OCI-LY7 (cell line): Measurements from ENCODE around the gene PCBP3. TPM values are rescaled to one million over a fixed set of nuclear protein-coding genes. Genes with fewer than 3 reads are reported as not detected.

ENCODE experiments used
- BruUV-seq: library from RNA; stranded (reverse); fragments of 400-500 nt; replicated peaks from 2 replicates; lab custom pipeline; 2021; lab: Mats Ljungman, UMichigan
- CTCF ChIA-PET: fragments of 300-600 bp; sonication (Branson Sonifier 250); formaldehyde crosslinking; loops from one replicate; lab custom pipeline; 2022; ENCODE audit warnings: antibody characterized with exemption; ENCODE audit not compliant: unreplicated experiment; lab: Charles Lee
- POLR2A ChIA-PET: fragments of 300-600 bp; sonication (Branson Sonifier 250); formaldehyde crosslinking; loops from one replicate; lab custom pipeline; 2022; ENCODE audit warnings: antibody characterized with exemption; lab: Charles Lee
- DNase-seq: peaks from one replicate; pipeline ENCODE4 v3.0.0-alpha.2; 2015; ENCODE audit warnings: low spot score
- H2AFZ ChIP-seq: fragments of 200-600 bp; sonication (generic), shearing (Covaris generic); 2 replicates; pipeline ENCODE4 v1.6.1; 2014; ENCODE audit warnings: mild to moderate bottlenecking, antibody characterized with exemption, low read length, moderate library complexity
- H3K27ac ChIP-seq: fragments of 200-600 bp; sonication (generic); 2 replicates; pipeline ENCODE4 v1.5.1; 2014; ENCODE audit warnings: mixed run types, low read depth, mild to moderate bottlenecking, moderate library complexity, low read length, inconsistent platforms; ENCODE audit not compliant: poor library complexity, severe bottlenecking
- H3K36me3 ChIP-seq: fragments of 200-600 bp; sonication (generic); 2 replicates; pipeline ENCODE4 v1.6.1; 2014; ENCODE audit warnings: mild to moderate bottlenecking, antibody characterized with exemption, low read length, moderate library complexity, mixed read lengths; ENCODE audit not compliant: insufficient read depth
- H3K4me1 ChIP-seq: fragments of 200-600 bp; sonication (generic); 2 replicates; pipeline ENCODE4 v1.5.1; 2014; ENCODE audit warnings: mild to moderate bottlenecking, low read length; ENCODE audit not compliant: insufficient read depth, poor library complexity, severe bottlenecking
- H3K4me2 ChIP-seq: fragments of 200-600 bp; sonication (generic); 2 replicates; pipeline ENCODE4 v1.6.1; 2014; ENCODE audit warnings: mild to moderate bottlenecking, low read length
- H3K4me3 ChIP-seq: fragments of 200-600 bp; sonication (generic); 2 replicates; pipeline ENCODE4 v1.5.1; 2014; ENCODE audit warnings: mild to moderate bottlenecking, low read depth, low read length; ENCODE audit not compliant: poor library complexity, severe bottlenecking
- H3K79me2 ChIP-seq: fragments of 200-600 bp; sonication (generic); 2 replicates; pipeline ENCODE4 v1.6.1; 2016; ENCODE audit warnings: low read depth, mild to moderate bottlenecking, low read length, moderate library complexity, mixed read lengths; ENCODE audit not compliant: insufficient read depth
- H3K9me2 ChIP-seq: fragments of 200-600 bp; sonication (generic); 2 replicates; pipeline ENCODE4 v1.6.1; 2016; ENCODE audit warnings: mild to moderate bottlenecking, low read length, mixed read lengths; ENCODE audit not compliant: insufficient read depth
- H3K9me3 ChIP-seq: fragments of 200-600 bp; sonication (generic); 2 replicates; pipeline ENCODE4 v1.6.1; 2014; ENCODE audit warnings: mild to moderate bottlenecking, mixed run types, low read length, mixed read lengths
- H4K20me1 ChIP-seq: fragments of 200-600 bp; sonication (generic); 2 replicates; pipeline ENCODE4 v1.6.1; 2014; ENCODE audit warnings: mild to moderate bottlenecking, antibody characterized with exemption, low read length, moderate library complexity, mixed read lengths; ENCODE audit not compliant: insufficient read depth
- EZH2phosphoT487 ChIP-seq: fragments of 200-600 bp; sonication (generic); IDR thresholded peaks from 2 replicates; pipeline ENCODE4 v1.6.1; 2018; ENCODE audit warnings: low read depth, borderline replicate concordance, mild to moderate bottlenecking, mixed run types, antibody characterized with exemption, low read length, moderate library complexity, mixed read lengths
- intact Hi-C: fragments of 100-400 bp; cut with micrococcal nuclease; formaldehyde crosslinking; loops from one replicate; pipeline ENCODE4 v1.10.0; 2022; ENCODE audit not compliant: unreplicated experiment
- total RNA-seq, 2 experiments: library from RNA; depleted of rRNA in 1 of 2; stranded (reverse); fragments of >200 nt in 1 of 2; shearing (Covaris generic) in 1 of 2; gene quantifications; 2 replicates each; pipeline ENCODE4 v1.2.3, GENCODE V29; 2014 to 2022
- TF ChIP-seq, protein P1 (sequence below): fragments of 200-600 bp; sonication (generic); conservative IDR thresholded peaks from 2 replicates; pipeline ENCODE4 v1.5.1; 2014; ENCODE audit warnings: mild to moderate bottlenecking, antibody characterized with exemption, low read length, moderate library complexity, mixed read lengths

PCBP3 gene
- total RNA-seq, 2 experiments from 2014 or later = 0.61 TPM; not detected in 1

DNA sequence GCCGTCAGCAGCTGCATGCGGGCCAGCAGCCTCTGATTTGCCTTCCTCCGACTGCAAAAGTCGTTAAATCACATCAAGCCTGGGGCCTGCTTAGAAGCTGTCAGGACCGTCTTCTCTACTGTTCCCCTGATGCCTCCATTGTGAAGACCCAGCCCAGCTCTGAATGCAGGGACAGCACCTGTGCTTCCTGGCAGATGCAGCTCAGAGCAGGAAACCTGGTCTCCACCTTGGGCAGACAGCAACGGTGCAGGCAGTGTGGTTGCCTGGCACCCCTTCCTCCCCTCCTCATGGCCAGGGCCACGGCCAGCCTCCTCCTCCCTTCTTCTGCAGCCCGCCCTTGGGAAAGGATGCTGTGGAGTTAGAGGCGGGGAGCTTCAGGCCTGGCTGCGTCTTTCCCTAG lies 245.7 kb downstream of the PCBP3 start:
- no peaks in the 10 kb centered on the region for H3K79me2 ChIP-seq
- no peak overlapping the region for H3K4me3 ChIP-seq
- intact Hi-C loops = no loop called here
- H3K36me3 ChIP-seq = no peaks in the 10 kb centered on the region
- no peak overlapping the region for H3K4me2 ChIP-seq
- BruUV-seq = no TSS peak
- no peak overlapping the region for H3K27ac ChIP-seq
- ChIA-PET POLR2A (interaction anchor here (0.6 kb wide), 1 partner anchor 572 kb away, joined by 4 read pairs; no protein-coding TSS in a partner anchor), CTCF (interaction anchor here (0.6 to 0.7 kb wide), 3 partner anchors 181 to 1153 kb away, joined by 3 to 5 read pairs (median 4); no protein-coding TSS in a partner anchor)
- no peak overlapping the region for H2AFZ ChIP-seq
- no peaks in the 10 kb centered on the region for H3K9me3 ChIP-seq
- no peaks in the 10 kb centered on the region for H3K9me2 ChIP-seq
- DNase-seq = no peak
- H3K4me1 ChIP-seq = no peaks in the 10 kb centered on the region
- TF ChIP-seq EZH2phosphoT487 = no peak
- TF ChIP-seq, protein P1, sequence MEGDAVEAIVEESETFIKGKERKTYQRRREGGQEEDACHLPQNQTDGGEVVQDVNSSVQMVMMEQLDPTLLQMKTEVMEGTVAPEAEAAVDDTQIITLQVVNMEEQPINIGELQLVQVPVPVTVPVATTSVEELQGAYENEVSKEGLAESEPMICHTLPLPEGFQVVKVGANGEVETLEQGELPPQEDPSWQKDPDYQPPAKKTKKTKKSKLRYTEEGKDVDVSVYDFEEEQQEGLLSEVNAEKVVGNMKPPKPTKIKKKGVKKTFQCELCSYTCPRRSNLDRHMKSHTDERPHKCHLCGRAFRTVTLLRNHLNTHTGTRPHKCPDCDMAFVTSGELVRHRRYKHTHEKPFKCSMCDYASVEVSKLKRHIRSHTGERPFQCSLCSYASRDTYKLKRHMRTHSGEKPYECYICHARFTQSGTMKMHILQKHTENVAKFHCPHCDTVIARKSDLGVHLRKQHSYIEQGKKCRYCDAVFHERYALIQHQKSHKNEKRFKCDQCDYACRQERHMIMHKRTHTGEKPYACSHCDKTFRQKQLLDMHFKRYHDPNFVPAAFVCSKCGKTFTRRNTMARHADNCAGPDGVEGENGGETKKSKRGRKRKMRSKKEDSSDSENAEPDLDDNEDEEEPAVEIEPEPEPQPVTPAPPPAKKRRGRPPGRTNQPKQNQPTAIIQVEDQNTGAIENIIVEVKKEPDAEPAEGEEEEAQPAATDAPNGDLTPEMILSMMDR = no peak
- H4K20me1 ChIP-seq = no peaks in the 10 kb centered on the region

DNA sequence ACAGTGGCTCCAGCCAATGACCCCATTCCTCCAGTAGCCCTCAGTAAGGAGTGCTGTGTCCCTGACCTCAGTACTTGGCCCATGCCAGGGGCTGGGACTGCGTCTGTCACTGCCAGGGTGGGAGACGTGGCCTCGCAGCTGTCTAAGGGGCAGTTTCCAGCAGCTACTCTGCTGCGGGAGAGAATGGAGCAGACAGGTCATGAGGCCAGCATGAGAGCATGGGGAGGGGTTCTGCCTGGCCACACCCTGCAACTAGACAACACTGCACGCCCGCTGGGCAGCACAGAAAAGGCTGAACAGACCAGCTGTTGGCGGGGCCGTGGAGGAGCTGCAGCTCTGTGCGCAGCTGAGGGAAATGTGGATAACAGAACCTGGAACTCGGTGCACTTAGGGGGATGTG lies 246.4 kb downstream of the PCBP3 start:
- BruUV-seq = no TSS peak
- intact Hi-C loops = no loop called here
- no peaks in the 10 kb centered on the region for H3K36me3 ChIP-seq
- TF ChIP-seq, protein P1 = no peak
- TF ChIP-seq EZH2phosphoT487 = no peak
- no peak overlapping the region for H3K4me3 ChIP-seq
- CTCF ChIA-PET = interaction anchor here (0.6 to 0.7 kb wide), 3 partner anchors 181 to 1154 kb away, joined by 3 to 5 read pairs (median 4); no protein-coding TSS in a partner anchor
- no peaks in the 10 kb centered on the region for H3K9me3 ChIP-seq
- H3K27ac ChIP-seq = no peak overlapping the region
- no peak for DNase-seq
- H3K79me2 ChIP-seq = no peaks in the 10 kb centered on the region
- H2AFZ ChIP-seq = no peak overlapping the region
- POLR2A ChIA-PET = no interaction called here
- H3K9me2 ChIP-seq = no peaks in the 10 kb centered on the region
- H4K20me1 ChIP-seq = no peaks in the 10 kb centered on the region
- no peaks in the 10 kb centered on the region for H3K4me1 ChIP-seq
- H3K4me2 ChIP-seq = no peak overlapping the region

DNA sequence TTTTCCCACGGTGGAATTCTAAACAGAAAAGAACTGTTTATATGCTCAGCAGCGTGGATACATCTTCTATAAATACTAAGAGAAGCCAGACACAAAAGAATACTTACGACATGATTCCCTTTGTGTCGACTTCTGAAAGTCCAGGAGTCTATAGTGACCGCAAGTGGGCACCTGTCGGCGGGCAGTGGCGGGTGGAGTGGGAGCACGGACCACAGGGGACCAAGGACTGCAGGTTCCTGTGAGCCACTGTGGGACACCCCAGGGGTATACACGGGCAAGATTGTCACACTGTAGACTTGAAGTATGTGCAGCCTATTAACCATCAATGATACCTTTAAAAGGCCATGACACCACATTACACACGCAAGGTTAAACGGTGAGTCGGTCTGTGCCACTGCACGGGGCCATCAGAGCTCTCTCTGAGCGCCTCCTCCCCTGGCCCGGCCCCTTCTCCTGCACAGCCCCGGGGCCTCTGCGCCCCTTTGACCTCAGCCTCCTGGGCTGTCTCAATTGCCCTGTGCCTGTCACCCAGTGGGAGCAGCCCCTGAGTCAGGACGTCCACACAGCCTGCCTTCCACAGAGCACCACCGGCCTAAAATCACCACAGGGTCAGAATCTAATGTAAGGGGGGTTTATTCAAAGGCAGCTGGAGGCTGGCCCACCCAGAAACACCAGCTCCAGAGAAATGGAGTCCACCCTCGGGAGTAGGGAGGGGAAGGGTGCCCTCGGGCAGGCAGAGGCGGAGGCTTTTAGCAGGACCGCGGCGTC lies 248.0 kb downstream of the PCBP3 start:
- BruUV-seq = no TSS peak
- ChIA-PET POLR2A (no interaction called here), CTCF (no interaction called here)
- Histone ChIP-seq H3K36me3 (no peaks in the 10 kb centered on the region), H3K9me3 (no peaks in the 10 kb centered on the region), H2AFZ (no peak overlapping the region), H3K27ac (no peak overlapping the region), H3K79me2 (no peaks in the 10 kb centered on the region), H3K4me1 (no peaks in the 10 kb centered on the region), H3K4me2 (no peak overlapping the region), H4K20me1 (no peaks in the 10 kb centered on the region), H3K4me3 (no peak overlapping the region), H3K9me2 (no peaks in the 10 kb centered on the region)
- no peak for DNase-seq
- intact Hi-C loops = no loop called here
- TF ChIP-seq, protein P1 = no peak
- TF ChIP-seq EZH2phosphoT487 = no peak
